ENCODE measurements around the gene ZFAND3. TPM values are rescaled to one million over a fixed set of nuclear protein-coding genes. Genes with fewer than 3 reads are reported as not detected.

ZFAND3 gene
- total RNA-seq, 1 donor from 2014 or later, result 50.7 TPM

DNA sequence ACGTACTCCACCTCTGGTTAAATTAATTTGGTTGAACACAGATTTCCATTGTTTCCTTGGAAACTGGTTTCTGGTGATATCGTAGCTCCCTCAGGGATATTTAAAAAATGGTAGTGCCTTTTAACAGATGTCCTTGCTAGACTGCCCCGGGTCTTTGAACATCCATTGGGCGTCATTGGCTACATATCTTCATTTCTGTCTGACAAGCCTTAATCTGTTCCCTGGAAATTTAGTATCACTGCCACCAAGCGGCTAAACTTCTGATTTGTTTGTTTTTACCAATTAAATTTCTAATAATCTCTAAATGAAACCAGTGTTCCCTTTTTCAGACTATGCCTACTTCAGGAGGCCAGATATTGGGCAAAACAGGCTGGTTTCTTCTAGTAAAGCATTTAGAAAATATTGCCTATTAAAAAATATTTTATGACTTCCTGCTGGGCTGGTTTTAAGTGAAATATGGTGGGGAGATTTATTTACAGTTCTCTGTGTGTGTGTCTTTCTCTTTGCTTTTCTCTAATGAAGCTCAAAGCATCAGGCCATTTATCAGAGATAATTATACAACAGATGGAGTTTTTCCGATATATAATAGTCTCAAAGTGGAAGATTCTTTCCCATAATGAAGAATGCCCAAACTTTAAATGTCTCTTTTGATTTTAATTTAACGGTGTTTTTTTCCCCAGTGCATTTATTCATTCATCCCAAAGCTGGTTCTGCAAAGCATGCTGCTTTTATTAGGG lies 249.5 kb downstream of the ZFAND3 start:
- no peak for DNase-seq (ENCODE audit: extremely low read depth, low read depth, low spot score)

DNA sequence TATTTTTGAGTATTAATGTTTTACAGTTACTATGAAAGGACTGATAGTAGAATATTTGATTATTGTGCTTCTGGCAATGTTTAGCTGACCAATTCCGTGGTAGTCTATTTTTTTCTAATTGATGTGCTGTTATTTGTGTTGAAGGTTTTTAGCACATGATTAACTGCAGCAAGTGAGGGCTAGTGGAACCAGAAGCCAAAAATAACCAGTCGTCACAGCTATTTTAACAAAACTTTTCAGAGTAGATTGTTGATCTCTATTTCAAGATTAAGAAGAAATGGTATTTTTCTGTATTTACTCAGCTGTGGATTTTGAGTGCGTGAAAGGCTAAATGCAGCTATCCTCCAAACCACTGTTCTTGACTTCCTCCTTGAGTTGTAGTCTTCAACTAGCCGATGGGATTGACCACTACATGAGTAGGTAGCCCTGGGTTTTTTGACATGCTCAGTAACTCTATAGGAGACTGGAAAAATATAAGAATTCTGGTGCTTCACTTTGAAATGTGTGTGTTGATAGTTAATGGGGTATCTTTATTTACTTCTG lies 258.0 kb downstream of the ZFAND3 start:
- DNase-seq (ENCODE audit: extremely low read depth, low read depth, low spot score), result no peak

GRCh38 chr6:38078671-38079070 lies 259.1 kb downstream of the ZFAND3 start:
- DNase-seq (ENCODE audit: extremely low read depth, low read depth, low spot score), result no peak

- DNase-seq (ENCODE audit: extremely low read depth, low read depth, low spot score), result no peak
Measured at GRCh38 chr6:38079107-38079506, 259.6 kb downstream of the ZFAND3 start.

DNA sequence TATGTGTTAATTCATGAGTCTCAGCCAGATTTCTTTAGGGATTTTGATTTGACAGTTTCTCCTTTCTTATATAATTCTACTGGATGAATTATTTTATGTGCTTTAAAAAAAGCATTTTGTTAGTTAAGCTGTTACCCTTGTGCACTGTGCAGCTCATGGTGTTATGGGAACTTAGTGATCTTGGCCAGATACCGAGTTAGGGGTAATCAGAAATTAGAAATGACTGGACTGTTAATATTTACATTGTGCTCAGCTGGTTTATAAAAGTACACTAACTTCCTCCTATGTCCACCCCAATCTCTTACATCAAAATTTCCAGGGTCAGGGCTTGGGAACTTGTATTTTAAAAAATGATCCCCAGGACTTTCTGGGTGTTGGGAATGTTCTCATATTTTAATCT lies 260.0 kb downstream of the ZFAND3 start:
- DNase-seq (ENCODE audit: extremely low read depth, low read depth, low spot score), result no peak

- no peak for DNase-seq (ENCODE audit: extremely low read depth, low read depth, low spot score)
Measured at GRCh38 chr6:38080360-38080759, 260.8 kb downstream of the ZFAND3 start.

DNA sequence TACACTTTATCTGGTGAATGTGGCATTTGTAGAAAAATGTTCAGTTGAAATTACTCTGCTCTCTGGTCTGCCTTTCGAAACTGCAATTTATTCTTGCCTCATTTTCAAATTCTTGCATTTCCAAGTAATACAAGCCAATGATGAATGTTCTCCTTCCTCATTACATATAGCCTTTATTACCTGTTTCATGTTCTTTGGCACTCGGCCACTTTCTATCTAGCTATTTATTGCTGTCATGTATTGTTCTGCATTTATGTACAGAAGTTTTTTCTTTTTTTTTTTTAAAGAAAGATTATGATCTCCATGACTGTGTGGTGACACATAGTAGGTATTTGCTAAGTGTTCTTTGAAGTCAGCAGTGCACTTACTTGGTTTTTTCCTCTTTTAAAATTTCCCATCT lies 261.4 kb downstream of the ZFAND3 start:
- DNase-seq (ENCODE audit: extremely low read depth, low read depth, low spot score), result no peak

DNA sequence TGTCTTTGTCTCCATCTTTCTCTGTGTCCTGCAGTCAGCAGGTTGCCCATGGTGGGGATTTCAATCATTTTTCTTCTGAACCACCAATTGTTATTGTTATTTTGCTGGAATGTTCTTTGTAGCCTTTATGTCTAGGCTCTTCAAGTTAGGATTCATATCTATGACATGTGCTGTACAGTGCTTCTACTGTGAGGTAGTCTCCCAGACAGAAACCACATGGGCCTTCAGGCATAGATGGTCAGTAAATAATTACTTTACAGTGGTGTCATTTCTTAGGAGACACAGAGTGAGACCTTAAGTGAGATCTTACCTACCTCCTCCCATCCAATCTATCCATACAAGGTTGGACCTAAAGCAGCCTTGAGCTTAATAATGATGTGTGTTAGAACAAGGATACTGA lies 265.5 kb downstream of the ZFAND3 start:
- DNase-seq (ENCODE audit: extremely low read depth, low read depth, low spot score), result no peak

DNA sequence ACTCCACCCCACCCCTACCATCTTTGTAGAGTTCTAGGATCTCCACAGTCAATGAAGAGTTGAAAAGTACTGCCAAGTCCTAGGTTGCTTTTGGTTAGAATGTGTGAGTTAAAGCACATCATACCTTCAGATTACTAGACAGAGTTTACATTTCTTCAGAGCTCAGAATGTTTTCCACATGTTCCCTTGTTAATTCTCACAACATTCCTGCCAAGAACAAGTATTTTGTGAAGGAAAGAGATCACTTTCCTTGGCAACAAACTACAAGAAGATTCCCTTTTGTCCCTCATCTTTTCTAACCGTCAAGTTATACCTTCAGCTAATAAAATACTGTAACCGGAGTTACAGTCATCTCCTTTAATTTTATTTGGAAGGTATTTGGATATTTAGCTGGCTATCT lies 266.8 kb downstream of the ZFAND3 start:
- no peak for DNase-seq (ENCODE audit: extremely low read depth, low read depth, low spot score)

GRCh38 chr6:38088010-38088409 lies 268.5 kb downstream of the ZFAND3 start:
- DNase-seq (ENCODE audit: extremely low read depth, low read depth, low spot score), result no peak

DNA sequence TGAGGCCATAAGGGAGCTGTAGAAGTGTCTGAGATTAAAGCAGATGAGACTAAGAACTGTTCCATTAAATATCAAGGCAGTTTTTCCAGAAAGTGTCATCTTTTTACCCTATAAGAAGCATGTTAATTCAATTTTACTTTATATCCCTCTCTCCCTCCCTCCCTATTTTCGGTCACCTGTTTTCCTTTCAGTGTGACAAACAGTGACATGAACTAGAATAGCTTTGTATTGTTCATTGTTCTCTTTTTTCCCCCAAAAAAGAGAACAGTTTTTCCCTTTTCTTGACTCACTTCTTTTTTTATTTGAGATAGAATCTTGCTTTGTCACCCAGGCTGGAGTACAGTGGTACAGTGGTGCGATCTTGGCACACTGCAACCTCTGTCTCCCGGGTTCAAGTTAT lies 269.3 kb downstream of the ZFAND3 start:
- no peak for DNase-seq (ENCODE audit: extremely low read depth, low read depth, low spot score)

DNA sequence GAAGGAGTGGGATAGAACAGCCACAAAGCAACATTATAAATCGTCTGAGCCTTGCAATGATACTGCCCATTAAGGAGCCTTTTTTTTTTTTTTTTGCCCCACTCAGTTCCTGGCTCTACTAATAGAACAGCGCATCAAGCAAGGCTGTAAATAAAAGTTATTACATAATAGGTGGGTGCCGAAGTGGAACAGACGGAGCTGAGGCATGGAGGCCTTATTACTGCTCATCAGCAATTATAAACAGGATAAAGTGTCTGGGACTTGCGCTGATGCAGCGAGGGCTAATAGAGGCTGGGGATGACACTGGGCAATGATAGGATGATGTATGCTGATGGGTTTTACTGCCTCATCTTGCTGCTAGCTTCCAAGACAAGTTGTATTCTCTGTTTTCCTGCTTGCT lies 272.1 kb downstream of the ZFAND3 start:
- DNase-seq (ENCODE audit: extremely low read depth, low read depth, low spot score), result no peak

- DNase-seq (ENCODE audit: extremely low read depth, low read depth, low spot score), result no peak
Measured at GRCh38 chr6:38092465-38092864, 272.9 kb downstream of the ZFAND3 start.

DNA sequence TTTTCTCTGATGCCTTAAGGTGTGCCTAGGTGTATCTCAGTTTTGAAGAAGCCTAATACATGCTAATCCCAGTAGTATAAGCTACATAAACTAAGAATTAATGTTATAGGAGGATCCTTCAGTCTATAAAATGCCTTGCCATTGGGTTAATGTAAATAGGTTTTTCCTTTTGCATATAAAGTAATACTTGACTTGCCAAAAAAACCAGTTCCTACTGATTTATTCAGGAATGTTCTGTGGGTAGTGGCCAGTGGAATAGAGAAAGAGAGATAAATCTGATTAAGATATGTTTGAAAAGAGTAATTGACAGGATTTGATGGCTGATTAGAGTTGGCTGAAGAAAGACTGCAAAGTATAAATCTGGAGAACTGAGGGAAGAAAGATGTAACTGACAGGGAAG lies 273.4 kb downstream of the ZFAND3 start:
- DNase-seq (ENCODE audit: extremely low read depth, low read depth, low spot score), result no peak

DNA sequence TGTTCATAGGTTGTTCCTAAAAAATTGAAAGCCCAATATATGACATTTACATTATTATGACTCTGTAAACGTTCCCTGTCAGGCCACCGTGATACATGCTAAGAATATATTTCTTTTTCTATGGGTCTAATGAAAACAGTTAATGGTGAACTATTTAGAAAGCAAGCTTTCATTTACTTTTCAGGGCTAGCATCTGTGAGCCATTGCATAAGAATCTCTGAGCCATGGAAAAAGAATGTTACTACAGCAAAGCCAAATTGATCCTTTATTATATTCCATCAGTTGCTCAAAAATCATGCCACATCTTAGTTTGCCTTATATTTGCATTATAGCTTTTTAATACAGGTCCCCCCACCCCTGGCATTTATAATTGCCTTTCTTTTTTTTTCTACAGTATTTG lies 275.5 kb downstream of the ZFAND3 start:
- no peak for DNase-seq (ENCODE audit: extremely low read depth, low read depth, low spot score)

GRCh38 chr6:38099221-38099620 lies 279.7 kb downstream of the ZFAND3 start:
- DNase-seq (ENCODE audit: extremely low read depth, low read depth, low spot score), result no peak

DNA sequence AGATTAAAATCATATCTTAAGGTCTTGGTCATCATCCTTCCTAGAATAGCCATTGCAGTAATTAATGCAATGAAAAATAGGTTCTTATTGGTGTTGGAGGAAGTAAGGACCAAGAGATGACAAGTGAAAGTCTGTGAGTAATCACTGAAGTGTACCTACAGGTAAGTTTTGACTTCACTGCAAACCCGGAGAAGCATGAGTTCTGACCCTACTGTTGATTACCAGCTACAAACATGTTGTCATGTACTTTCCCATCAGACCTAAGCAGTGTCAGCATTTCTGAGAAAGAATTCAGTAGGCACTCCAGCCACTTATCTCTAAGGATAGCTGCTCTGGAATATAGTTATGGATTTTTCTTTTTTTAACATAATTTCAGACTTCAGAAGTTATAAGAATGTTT lies 280.9 kb downstream of the ZFAND3 start:
- no peak for DNase-seq (ENCODE audit: extremely low read depth, low read depth, low spot score)

DNA sequence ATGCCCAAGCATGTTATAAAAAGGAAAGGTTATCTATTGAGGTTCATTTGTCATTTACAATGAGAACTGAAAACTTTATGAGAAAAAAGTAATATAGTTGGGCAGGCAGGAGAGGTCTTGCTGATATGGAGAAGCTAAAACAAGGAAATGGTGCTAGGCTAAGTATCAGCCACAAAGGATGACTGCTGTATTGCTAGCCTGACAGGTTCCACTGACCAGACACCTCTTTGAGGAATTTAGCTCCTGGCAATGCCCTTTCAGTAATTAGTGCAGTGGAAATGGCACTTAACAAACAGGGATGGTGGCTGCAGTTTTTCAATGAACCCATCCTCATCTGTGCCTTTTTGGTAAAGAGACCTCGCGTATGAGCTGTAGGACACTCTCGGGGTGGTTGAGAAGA lies 284.4 kb downstream of the ZFAND3 start:
- DNase-seq (ENCODE audit: extremely low read depth, low read depth, low spot score), result no peak

DNA sequence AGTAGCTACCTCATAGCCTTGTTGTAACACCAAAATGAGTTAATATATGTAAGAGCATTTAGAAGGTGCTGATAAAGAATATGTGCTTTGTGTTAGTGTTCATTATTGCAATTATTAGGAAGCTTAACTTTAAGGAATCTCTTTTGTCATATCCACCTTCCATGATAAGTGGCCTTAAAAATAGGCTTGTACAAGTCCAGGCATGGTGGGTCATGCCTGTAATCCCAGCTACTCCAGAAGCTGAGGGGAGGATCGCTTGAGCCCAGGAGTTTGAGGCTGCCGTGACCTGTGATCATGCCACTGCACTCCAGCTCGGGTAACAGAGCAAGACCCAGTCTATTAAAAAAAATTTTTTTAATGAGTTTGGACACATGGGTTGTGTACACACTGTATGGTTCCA lies 285.5 kb downstream of the ZFAND3 start:
- no peak for DNase-seq (ENCODE audit: extremely low read depth, low read depth, low spot score)

DNA sequence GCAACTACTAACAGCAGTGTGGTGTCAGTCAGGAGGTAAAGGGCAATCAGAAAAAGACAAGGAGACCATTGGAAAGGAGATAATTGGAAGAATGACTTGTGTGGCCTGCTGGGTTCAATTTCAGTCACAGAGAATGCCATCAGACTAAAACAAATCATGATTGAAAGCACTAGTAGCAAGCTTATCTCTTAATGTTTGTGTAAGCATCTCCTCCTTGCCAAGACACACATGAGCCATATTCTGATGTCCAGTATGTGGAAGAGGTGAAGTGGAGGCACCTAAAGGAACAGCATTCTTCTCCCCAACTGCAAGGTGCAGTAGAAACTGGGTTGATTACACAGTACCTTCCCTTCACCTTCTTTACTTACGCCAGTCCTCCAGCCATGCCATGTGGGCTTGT lies 287.5 kb downstream of the ZFAND3 start:
- DNase-seq (ENCODE audit: extremely low read depth, low read depth, low spot score), result no peak

DNA sequence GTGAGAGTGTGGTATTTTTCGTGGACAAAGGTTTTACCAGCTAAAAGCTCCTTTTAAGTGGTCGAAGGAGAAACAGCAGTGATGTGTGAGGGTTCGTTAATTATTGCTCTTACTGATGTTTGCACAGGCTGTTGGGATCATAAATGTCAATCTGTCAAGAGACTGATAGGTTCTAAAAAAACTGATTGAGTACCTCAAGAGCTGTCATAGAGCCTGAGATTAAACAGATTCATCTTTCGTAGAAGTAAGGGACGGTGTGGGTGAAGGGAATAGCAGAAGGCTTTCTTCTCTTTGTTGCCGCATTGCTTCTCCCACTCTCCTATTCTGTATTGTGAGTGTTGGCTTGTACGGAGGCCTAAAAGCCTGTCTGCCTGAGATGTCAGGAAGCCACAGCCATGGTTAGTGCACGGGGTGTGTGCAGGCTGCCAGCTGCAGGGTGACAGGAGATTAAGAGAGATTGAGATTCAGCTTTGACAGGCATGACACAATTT lies 291.0 kb downstream of the ZFAND3 start:
- DNase-seq (ENCODE audit: extremely low read depth, low read depth, low spot score), result no peak

DNA sequence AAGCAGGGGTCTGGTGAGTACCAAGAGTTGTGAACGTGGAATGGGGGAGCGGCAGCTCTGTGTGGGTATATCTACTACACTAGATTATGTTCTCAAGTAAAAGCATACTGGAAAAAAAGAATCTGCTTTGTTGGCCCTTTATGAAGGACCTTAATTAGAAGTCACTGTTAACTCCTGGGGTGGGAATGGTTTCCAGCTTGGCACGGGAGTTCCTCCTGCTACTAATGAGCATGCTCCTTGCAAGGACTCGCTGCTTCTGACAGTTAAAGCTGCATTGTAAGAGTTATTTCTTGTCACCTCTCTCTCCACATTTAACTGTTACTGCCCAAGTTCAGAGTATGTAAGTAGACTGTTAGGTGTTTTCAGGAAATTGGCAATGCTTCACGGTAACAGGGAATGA lies 292.7 kb downstream of the ZFAND3 start:
- DNase-seq (ENCODE audit: extremely low read depth, low read depth, low spot score), result no peak
